HepG2 (cell line): ENCODE data around the gene TLR6. TPM values are rescaled to one million over a fixed set of nuclear protein-coding genes. Genes with fewer than 3 reads are reported as not detected.

ENCODE experiments used
- HNRNPL ChIP-seq: fragments of 200-400 bp; formaldehyde crosslinking; IDR thresholded peaks from 2 replicates; pipeline ENCODE4 v1.6.1; 2017; ENCODE audit warnings: mild to moderate bottlenecking, low read depth, low read length
- HNRNPLL ChIP-seq: fragments of 200-400 bp; formaldehyde crosslinking; IDR thresholded peaks from 2 replicates; pipeline ENCODE4 v1.6.1; 2017; ENCODE audit warnings: mild to moderate bottlenecking, low read depth, low read length; ENCODE audit not compliant: poor library complexity, severe bottlenecking
- MAFK ChIP-seq, 2 experiments: IDR thresholded peaks in 1 of 2; conservative IDR thresholded peaks in 1 of 2; 2 replicates each; pipeline ENCODE4 v1.6.1; 2011; ENCODE audit warnings: improper control_type of control experiment in 2 of 2, low read length in 2 of 2
- MED1 ChIP-seq: sonication (generic); formaldehyde crosslinking; IDR thresholded peaks from 2 replicates; pipeline ENCODE4 v1.4.0; 2020; ENCODE audit warnings: missing genetic modification reagents
- RBFOX2 ChIP-seq: fragments of 200-400 bp; formaldehyde crosslinking; IDR thresholded peaks from 2 replicates; pipeline ENCODE4 v1.6.1; 2017; ENCODE audit warnings: low read depth, mild to moderate bottlenecking, low read length
- ZFY ChIP-seq: sonication (generic); formaldehyde crosslinking; IDR thresholded peaks from 2 replicates; pipeline ENCODE4 v1.4.0; 2020; ENCODE audit warnings: missing genetic modification reagents
- ZNF451 ChIP-seq: sonication (generic); formaldehyde crosslinking; IDR thresholded peaks from 2 replicates; pipeline ENCODE4 v1.5.0; 2020; ENCODE audit warnings: mild to moderate bottlenecking, missing genetic modification reagents
- ZNF546 ChIP-seq: sonication (generic); formaldehyde crosslinking; conservative IDR thresholded peaks from 2 replicates; pipeline ENCODE4 v1.8.1; 2023; ENCODE audit warnings: mild to moderate bottlenecking, missing genetic modification reagents
- polyA plus RNA-seq, 8 experiments: library from polyadenylated mRNA; depleted of rRNA in 3 of 8; stranded (reverse) in 7 of 8; unstranded in 1 of 8; fragments of >200 nt; fragmentation: Illumina TruSeq in 4 of 8; extraction: Trizol in 4 of 8; gene quantifications; 2 replicates each; pipeline versions ENCODE4 v1.2.1 to v1.2.3, GENCODE V29; 2011 to 2016; ENCODE audit warnings: low read depth in 4 of 8, missing spikeins in 1 of 8, mixed read lengths in 1 of 8; ENCODE audit not compliant: insufficient read depth in 1 of 8
- total RNA-seq, 5 experiments: library from RNA; depleted of rRNA; stranded (reverse); fragments of >200 nt; fragmentation: Illumina TruSeq; extraction: Trizol; gene quantifications; 2 replicates each; pipeline ENCODE4 v1.2.3, GENCODE V29; 2016; ENCODE audit warnings: low read depth in 1 of 5
- TF ChIP-seq, protein P1 (sequence below), 2 experiments: sonication (generic) in 1 of 2; formaldehyde crosslinking in 1 of 2; IDR thresholded peaks; 2 replicates each; pipeline versions ENCODE4 v1.4.0 to v1.6.1; 2016 to 2020; ENCODE audit warnings: borderline replicate concordance in 1 of 2, low read depth in 1 of 2, mild to moderate bottlenecking in 1 of 2, missing genetic modification reagents in 1 of 2
- TF ChIP-seq, protein P2 (sequence below): sonication (generic); formaldehyde crosslinking; IDR thresholded peaks from 2 replicates; pipeline ENCODE4 v1.8.0; 2022; ENCODE audit warnings: mild to moderate bottlenecking, missing genetic modification reagents, moderate library complexity
- TF ChIP-seq, protein P3 (sequence below): IDR thresholded peaks from 2 replicates; pipeline ENCODE4 v1.6.1; 2012; ENCODE audit warnings: inconsistent platforms
- TF ChIP-seq, protein P4 (sequence below): IDR thresholded peaks from 2 replicates; pipeline ENCODE4 v1.6.1; 2016; ENCODE audit warnings: mild to moderate bottlenecking, missing biosample characterization, missing genetic modification reagents
- TF ChIP-seq, protein P5 (sequence below): sonication (generic); formaldehyde crosslinking; IDR thresholded peaks from 2 replicates; pipeline ENCODE4 v1.4.0; 2020; ENCODE audit warnings: missing genetic modification reagents, borderline replicate concordance
- TF ChIP-seq, protein P6 (sequence below): sonication (generic); formaldehyde crosslinking; IDR thresholded peaks from 2 replicates; pipeline ENCODE4 v1.8.1; 2023; ENCODE audit warnings: mild to moderate bottlenecking, inconsistent platforms, moderate library complexity, missing genetic modification reagents, borderline replicate concordance
- TF ChIP-seq, protein P7 (sequence below): sonication (generic); formaldehyde crosslinking; IDR thresholded peaks from 2 replicates; pipeline ENCODE4 v1.4.0; 2020; ENCODE audit warnings: missing genetic modification reagents

Gene TLR6
- total and polyA plus RNA-seq, 2 of the 13 experiments (the other 11 are each of a cell fraction or from before 2014, with no cell fraction given) = 0.33 to 0.71 TPM

DNA sequence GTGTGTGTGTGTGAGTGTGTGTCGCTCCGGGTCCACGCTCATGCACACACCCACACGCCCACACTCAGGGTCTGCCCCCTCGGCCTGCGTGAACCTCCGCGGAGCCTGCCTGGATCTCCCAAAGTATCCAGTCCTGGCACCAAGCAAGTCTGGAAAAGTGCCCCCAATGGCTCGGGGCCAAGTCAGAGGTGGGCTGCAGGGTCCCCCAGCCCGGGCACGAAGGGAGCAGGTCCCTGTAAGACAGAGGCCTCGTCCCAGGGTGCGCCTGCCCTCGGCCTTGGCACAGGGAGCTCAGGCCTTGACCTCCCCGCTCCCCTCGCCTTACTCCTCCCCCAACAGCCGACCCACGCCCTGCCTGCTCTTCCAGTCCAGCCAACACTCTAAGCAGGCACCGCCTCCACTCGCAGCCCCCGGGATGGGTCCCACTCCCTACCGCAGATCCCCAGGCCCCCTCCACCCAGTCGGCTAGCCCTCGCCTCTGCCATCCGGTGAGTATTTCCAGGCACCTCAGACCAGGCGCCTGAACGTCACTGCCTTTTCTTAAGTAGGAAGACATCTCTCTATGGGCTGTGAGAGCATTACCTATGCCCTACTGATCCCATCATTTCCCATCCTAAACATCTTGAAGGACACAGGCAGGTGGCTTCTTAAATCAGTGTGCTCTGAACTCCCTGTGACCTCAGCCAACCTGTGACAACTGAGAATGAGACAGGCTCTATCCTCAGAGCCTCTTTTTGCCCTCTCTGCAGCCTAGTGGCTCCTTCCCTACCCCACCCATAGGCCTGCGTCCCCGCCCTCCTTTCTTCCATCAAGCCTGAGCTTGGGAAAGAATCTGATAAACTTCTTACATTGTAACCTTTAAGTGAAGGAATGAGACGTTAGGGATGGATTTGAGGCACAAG, 11.7 kb upstream of the TLR6 start (continued):
- TF ChIP-seq, protein P1, sequence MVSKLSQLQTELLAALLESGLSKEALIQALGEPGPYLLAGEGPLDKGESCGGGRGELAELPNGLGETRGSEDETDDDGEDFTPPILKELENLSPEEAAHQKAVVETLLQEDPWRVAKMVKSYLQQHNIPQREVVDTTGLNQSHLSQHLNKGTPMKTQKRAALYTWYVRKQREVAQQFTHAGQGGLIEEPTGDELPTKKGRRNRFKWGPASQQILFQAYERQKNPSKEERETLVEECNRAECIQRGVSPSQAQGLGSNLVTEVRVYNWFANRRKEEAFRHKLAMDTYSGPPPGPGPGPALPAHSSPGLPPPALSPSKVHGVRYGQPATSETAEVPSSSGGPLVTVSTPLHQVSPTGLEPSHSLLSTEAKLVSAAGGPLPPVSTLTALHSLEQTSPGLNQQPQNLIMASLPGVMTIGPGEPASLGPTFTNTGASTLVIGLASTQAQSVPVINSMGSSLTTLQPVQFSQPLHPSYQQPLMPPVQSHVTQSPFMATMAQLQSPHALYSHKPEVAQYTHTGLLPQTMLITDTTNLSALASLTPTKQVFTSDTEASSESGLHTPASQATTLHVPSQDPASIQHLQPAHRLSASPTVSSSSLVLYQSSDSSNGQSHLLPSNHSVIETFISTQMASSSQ (IDR thresholded peaks at IDR 0.05; ENCODE audit: low read depth) = no peak
- TF ChIP-seq, protein P1 (CRISPR knock-in tag; IDR thresholded peaks at IDR 0.05; ENCODE audit: borderline replicate concordance) = peak; percentile 44; the same call in 1 of the 2 replicates
- TF ChIP-seq, protein P2, sequence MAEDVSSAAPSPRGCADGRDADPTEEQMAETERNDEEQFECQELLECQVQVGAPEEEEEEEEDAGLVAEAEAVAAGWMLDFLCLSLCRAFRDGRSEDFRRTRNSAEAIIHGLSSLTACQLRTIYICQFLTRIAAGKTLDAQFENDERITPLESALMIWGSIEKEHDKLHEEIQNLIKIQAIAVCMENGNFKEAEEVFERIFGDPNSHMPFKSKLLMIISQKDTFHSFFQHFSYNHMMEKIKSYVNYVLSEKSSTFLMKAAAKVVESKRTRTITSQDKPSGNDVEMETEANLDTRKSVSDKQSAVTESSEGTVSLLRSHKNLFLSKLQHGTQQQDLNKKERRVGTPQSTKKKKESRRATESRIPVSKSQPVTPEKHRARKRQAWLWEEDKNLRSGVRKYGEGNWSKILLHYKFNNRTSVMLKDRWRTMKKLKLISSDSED (CRISPR knock-in tag) = no peak
- TF ChIP-seq, protein P3, sequence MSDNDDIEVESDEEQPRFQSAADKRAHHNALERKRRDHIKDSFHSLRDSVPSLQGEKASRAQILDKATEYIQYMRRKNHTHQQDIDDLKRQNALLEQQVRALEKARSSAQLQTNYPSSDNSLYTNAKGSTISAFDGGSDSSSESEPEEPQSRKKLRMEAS = peak; percentile 60; the same call in 1 of the 2 replicates
- TF ChIP-seq ZFY (CRISPR knock-in tag) = peak; percentile 85
- 0 out of 2 replicates have a peak, but pooled peaks have one; percentile 59 for TF ChIP-seq ZNF546 (CRISPR knock-in tag)
- TF ChIP-seq HNRNPL = peak; percentile 86
- no peak for TF ChIP-seq MAFK (conservative IDR thresholded peaks at IDR 0.05 in 1 of 2, IDR thresholded peaks at IDR 0.05 in 1 of 2; ENCODE audit: low read length in 2 of 2)
- TF ChIP-seq, protein P4, sequence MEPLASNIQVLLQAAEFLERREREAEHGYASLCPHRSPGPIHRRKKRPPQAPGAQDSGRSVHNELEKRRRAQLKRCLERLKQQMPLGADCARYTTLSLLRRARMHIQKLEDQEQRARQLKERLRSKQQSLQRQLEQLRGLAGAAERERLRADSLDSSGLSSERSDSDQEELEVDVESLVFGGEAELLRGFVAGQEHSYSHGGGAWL (CRISPR knock-in tag) = 0 out of 2 replicates have a peak, but pooled peaks have one; percentile 10
- TF ChIP-seq RBFOX2 = peak; percentile 86
- TF ChIP-seq, protein P5, sequence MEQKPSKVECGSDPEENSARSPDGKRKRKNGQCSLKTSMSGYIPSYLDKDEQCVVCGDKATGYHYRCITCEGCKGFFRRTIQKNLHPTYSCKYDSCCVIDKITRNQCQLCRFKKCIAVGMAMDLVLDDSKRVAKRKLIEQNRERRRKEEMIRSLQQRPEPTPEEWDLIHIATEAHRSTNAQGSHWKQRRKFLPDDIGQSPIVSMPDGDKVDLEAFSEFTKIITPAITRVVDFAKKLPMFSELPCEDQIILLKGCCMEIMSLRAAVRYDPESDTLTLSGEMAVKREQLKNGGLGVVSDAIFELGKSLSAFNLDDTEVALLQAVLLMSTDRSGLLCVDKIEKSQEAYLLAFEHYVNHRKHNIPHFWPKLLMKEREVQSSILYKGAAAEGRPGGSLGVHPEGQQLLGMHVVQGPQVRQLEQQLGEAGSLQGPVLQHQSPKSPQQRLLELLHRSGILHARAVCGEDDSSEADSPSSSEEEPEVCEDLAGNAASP (CRISPR knock-in tag) = 0 out of 2 replicates have a peak, but pooled peaks have one; percentile 7
- TF ChIP-seq, protein P6, sequence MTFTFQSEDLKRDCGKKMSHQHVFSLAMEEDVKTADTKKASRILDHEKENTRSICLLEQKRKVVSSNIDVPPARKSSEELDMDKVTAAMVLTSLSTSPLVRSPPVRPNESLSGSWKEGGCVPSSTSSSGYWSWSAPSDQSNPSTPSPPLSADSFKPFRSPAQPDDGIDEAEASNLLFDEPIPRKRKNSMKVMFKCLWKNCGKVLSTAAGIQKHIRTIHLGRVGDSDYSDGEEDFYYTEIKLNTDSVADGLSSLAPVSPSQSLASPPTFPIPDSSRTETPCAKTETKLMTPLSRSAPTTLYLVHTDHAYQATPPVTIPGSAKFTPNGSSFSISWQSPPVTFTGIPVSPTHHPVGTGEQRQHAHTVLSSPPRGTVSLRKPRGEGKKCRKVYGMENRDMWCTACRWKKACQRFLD (CRISPR knock-in tag) = peak; percentile 47; the same call in 1 of the 2 replicates
- TF ChIP-seq, protein P7, sequence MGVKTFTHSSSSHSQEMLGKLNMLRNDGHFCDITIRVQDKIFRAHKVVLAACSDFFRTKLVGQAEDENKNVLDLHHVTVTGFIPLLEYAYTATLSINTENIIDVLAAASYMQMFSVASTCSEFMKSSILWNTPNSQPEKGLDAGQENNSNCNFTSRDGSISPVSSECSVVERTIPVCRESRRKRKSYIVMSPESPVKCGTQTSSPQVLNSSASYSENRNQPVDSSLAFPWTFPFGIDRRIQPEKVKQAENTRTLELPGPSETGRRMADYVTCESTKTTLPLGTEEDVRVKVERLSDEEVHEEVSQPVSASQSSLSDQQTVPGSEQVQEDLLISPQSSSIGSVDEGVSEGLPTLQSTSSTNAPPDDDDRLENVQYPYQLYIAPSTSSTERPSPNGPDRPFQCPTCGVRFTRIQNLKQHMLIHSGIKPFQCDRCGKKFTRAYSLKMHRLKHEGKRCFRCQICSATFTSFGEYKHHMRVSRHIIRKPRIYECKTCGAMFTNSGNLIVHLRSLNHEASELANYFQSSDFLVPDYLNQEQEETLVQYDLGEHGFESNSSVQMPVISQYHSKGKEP (CRISPR knock-in tag) = peak; percentile 38; the same call in 1 of the 2 replicates
- TF ChIP-seq HNRNPLL = peak; percentile 46
- TF ChIP-seq MED1 = 0 out of 2 replicates have a peak, but pooled peaks have one; percentile 30
- TF ChIP-seq ZNF451 (CRISPR knock-in tag) = peak; percentile 45; the same call in 1 of the 2 replicates
